ENCODE data around the gene ZNF892.

Gene ZNF892

GRCh38 chr2:95207111-95207961 is at the start of gene ZNF892:
Gene ZNF892 (plus strand): TSS chr2:95207521. CDS start chr2:95207816, 295 bp downstream.
- peak; percentile 28 to 71 for DNase-seq (ENCODE audit: extremely low read depth in 1 of 2, low read depth in 1 of 2)

GRCh38 chr2:95158441-95158840 is 48.9 kb upstream of the ZNF892 start:
- no peak for DNase-seq (ENCODE audit: extremely low read depth in 1 of 2, low read depth in 1 of 2)

GRCh38 chr2:95158891-95159619 is 48.3 kb upstream of the ZNF892 start:
- no peak for DNase-seq (ENCODE audit: extremely low read depth in 1 of 2, low read depth in 1 of 2)

- peak; percentile 25 to 69 for DNase-seq (ENCODE audit: extremely low read depth in 1 of 2, low read depth in 1 of 2)
Observed at GRCh38 chr2:95159690-95160449, 47.5 kb upstream of the ZNF892 start, which contains the start of gene ZNF514. Gene ZNF514 (minus strand): TSS chr2:95159848. CDS start chr2:95153253, 6,595 bp downstream.

- DNase-seq (ENCODE audit: extremely low read depth in 1 of 2, low read depth in 1 of 2), result no peak
Observed at GRCh38 chr2:95165030-95165370, 42.3 kb upstream of the ZNF892 start.

GRCh38 chr2:95165371-95166064 is 41.8 kb upstream of the ZNF892 start, which contains the start of gene ZNF2:
Gene ZNF2 (plus strand): TSS chr2:95165809. CDS start chr2:95176227, 10,418 bp downstream.
- peak; percentile 93 to 95 for DNase-seq (ENCODE audit: extremely low read depth in 1 of 2, low read depth in 1 of 2)

GRCh38 chr2:95166065-95166763 is 41.1 kb upstream of the ZNF892 start:
- DNase-seq (ENCODE audit: extremely low read depth in 1 of 2, low read depth in 1 of 2), result no peak

GRCh38 chr2:95171902-95172301 is 35.4 kb upstream of the ZNF892 start:
- DNase-seq (ENCODE audit: extremely low read depth in 1 of 2, low read depth in 1 of 2), result no peak

GRCh38 chr2:95174031-95174542 is 33.2 kb upstream of the ZNF892 start:
- no peak for DNase-seq (ENCODE audit: extremely low read depth in 1 of 2, low read depth in 1 of 2)

GRCh38 chr2:95179451-95179850 is 27.9 kb upstream of the ZNF892 start:
- DNase-seq (ENCODE audit: extremely low read depth in 1 of 2, low read depth in 1 of 2), result no peak

- DNase-seq (ENCODE audit: extremely low read depth in 1 of 2, low read depth in 1 of 2), result no peak
Observed at GRCh38 chr2:95181774-95182173, 25.5 kb upstream of the ZNF892 start.

GRCh38 chr2:95185197-95185596 is 22.1 kb upstream of the ZNF892 start:
- DNase-seq (ENCODE audit: extremely low read depth in 1 of 2, low read depth in 1 of 2), result no peak

GRCh38 chr2:95185973-95186372 is 21.3 kb upstream of the ZNF892 start:
- DNase-seq (ENCODE audit: extremely low read depth in 1 of 2, low read depth in 1 of 2), result no peak

- peak in 1 of 2 donors; percentile 19 for DNase-seq (ENCODE audit: extremely low read depth in 1 of 2, low read depth in 1 of 2)
Observed at GRCh38 chr2:95192956-95193355, 14.4 kb upstream of the ZNF892 start.

GRCh38 chr2:95203911-95204310 is 3.4 kb upstream of the ZNF892 start:
- no peak for DNase-seq (ENCODE audit: extremely low read depth in 1 of 2, low read depth in 1 of 2)

GRCh38 chr2:95204396-95204795 is 2.9 kb upstream of the ZNF892 start:
- no peak for DNase-seq (ENCODE audit: extremely low read depth in 1 of 2, low read depth in 1 of 2)

- no peak for DNase-seq (ENCODE audit: extremely low read depth in 1 of 2, low read depth in 1 of 2)
Observed at GRCh38 chr2:95206096-95206495, 1.2 kb upstream of the ZNF892 start.

- no peak for DNase-seq (ENCODE audit: extremely low read depth in 1 of 2, low read depth in 1 of 2)
Observed at GRCh38 chr2:95208106-95208505, 785 bp downstream of the ZNF892 start.

- DNase-seq (ENCODE audit: extremely low read depth in 1 of 2, low read depth in 1 of 2), result no peak
Observed at GRCh38 chr2:95215018-95215612, 7.8 kb downstream of the ZNF892 start.
